HL-60 (cell line): Measurements from ENCODE around the gene PIK3C2B.

Experiments
- DNase-seq, 2 experiments: peaks; one replicate each; pipeline ENCODE4 v3.0.0-alpha.2; 2010 to 2020; ENCODE audit warnings: low read depth in 1 of 2, low spot score in 1 of 2
- H3K27ac ChIP-seq: fragments of 250-450 bp; sonication (Bioruptor Pico); replicated peaks from 2 replicates; pipeline ENCODE4 v1.5.1; 2020; ENCODE audit warnings: mild to moderate bottlenecking, moderate library complexity
- H3K27me3 ChIP-seq: fragments of 250-450 bp; sonication (Bioruptor Pico); 2 replicates; pipeline ENCODE4 v1.5.1; 2021; ENCODE audit warnings: mild to moderate bottlenecking, moderate library complexity; ENCODE audit not compliant: insufficient read depth, poor library complexity, severe bottlenecking
- H3K4me3 ChIP-seq: replicated peaks from 2 replicates; pipeline ENCODE4 v1.5.1; 2011; ENCODE audit warnings: mild to moderate bottlenecking, control low read depth, low read length; ENCODE audit not compliant: insufficient read depth
- CTCF ChIP-seq: IDR thresholded peaks from one replicate; pipeline ENCODE4 v1.5.1; 2011; ENCODE audit warnings: low read length, control low read depth, inconsistent platforms; ENCODE audit not compliant: insufficient read depth
- GABPA ChIP-seq: IDR thresholded peaks from 2 replicates; pipeline ENCODE4 v1.6.1; 2012; ENCODE audit warnings: low read depth
- POLR2AphosphoS5 ChIP-seq: IDR thresholded peaks from 2 replicates; pipeline ENCODE4 v1.6.1; 2012; ENCODE audit warnings: low read depth
- REST ChIP-seq: IDR thresholded peaks from 2 replicates; pipeline ENCODE4 v1.6.1; 2012; ENCODE audit warnings: low read depth; ENCODE audit not compliant: insufficient replicate concordance
- SPI1 ChIP-seq: IDR thresholded peaks from 2 replicates; pipeline ENCODE4 v1.6.1; 2012; ENCODE audit warnings: low read depth, mild to moderate bottlenecking, borderline replicate concordance
- long read RNA-seq: library from polyadenylated mRNA; unstranded; transcript quantifications from one replicate; pipeline ENCODE4 v2.0.0, GENCODE V29; 2020

The PIK3C2B gene
- long read RNA-seq, partial matches to known transcripts = 0 of 4 reads
- long read RNA-seq, other reads (novel, unspliced or antisense) = 4 of 4 reads

- TF ChIP-seq REST = no peak
- TF ChIP-seq POLR2AphosphoS5 = no peak
- TF ChIP-seq SPI1 = no peak
- peak; percentile 34 for TF ChIP-seq CTCF
- TF ChIP-seq GABPA = no peak
- peak; percentile 77 for DNase-seq
- H3K4me3 ChIP-seq = peak within 1 kb of the TSS; percentile 84
- H3K27ac ChIP-seq = peak within 1 kb of the TSS; percentile 46
- H3K27me3 ChIP-seq = peaks cover 6% of the 10 kb centered on the region
These were observed at the start of gene PIK3C2B for GRCh38 chr1:204494281-204495077. Gene PIK3C2B, minus strand, starts transcription at chr1:204494805. Its CDS starts 25,003 bp downstream, at chr1:204469802.

- Histone ChIP-seq H3K4me3 (no peak overlapping the region), H3K27ac (no peak overlapping the region), H3K27me3 (no peaks in the 10 kb centered on the region)
- DNase-seq = no peak
- TF ChIP-seq CTCF (no peak), REST (no peak), GABPA (no peak)
These were observed 49.7 kb upstream of the PIK3C2B start for GRCh38 chr1:204544321-204544720.

DNA sequence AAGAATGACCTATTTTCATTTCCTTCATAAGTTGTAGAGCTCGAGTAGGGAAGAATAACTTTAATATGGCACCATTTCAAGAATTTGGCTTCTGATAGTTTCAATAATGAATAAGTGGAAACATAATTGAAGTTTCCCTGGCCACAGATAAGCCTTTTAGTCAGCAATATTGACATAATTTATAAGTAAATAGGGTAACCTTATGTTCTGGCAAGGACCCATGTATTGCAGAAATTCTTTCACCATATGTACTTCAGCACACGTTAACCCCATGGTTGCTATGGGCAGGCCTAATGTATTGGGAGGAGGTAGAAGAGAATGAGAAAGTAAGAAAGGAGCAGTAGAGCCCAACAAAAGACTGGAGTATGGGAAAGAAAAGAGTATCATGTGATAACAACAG lies 47.0 kb upstream of the PIK3C2B start:
- no peak for TF ChIP-seq CTCF
- no peak for TF ChIP-seq GABPA
- no peak for TF ChIP-seq SPI1
- no peak for TF ChIP-seq REST
- no peak for TF ChIP-seq POLR2AphosphoS5
- no peaks in the 10 kb centered on the region for H3K27me3 ChIP-seq
- H3K4me3 ChIP-seq = no peak overlapping the region
- H3K27ac ChIP-seq = no peak overlapping the region
- no peak for DNase-seq
